DMS53 treated with DMSO at 0.1 percent for 48 hours (cell line): ENCODE results near the gene TTYH3.
"Not testable (repeated sequence)": the region's sequence is repeated elsewhere in the genome, so short reads cannot be mapped to it uniquely, and the experiment has no call there.

Source experiments
- DNase-seq: peaks from one replicate; lab custom pipeline; 2025; ENCODE audit not compliant: unreplicated experiment; lab: John Stamatoyannopoulos, UW

Gene TTYH3

DNA sequence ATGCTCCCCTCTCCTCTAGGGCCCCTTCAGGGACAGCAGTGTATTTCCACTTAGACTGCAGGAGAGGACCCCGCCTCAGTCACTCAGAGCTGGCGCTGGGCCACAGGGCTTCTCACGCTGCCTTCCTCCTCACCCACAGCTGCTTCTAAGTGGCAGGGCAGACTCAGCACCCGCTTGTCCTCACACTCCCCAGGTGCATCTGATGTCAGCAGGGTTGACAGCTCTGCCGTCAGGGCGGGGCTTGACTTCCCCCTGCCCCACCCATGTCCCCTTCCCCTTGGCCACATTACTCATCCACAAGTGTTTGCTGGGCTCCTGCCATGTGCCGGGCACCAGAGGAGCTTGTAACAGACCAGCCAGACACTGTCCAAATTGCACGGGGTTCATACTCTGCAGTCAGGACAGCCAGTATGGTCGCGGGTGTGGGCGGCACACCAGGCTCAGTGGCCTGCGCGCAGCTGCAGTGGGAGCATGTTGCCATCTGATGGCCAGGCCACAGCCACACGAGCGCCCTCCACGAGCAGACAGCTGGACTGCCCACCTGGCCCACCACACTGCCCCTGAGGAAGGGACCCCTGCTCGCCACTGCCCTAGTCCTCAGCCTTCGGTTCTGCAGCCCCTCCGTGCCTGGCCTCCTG is 29.3 kb upstream of the TTYH3 start:
- DNase-seq: no peak

DNA sequence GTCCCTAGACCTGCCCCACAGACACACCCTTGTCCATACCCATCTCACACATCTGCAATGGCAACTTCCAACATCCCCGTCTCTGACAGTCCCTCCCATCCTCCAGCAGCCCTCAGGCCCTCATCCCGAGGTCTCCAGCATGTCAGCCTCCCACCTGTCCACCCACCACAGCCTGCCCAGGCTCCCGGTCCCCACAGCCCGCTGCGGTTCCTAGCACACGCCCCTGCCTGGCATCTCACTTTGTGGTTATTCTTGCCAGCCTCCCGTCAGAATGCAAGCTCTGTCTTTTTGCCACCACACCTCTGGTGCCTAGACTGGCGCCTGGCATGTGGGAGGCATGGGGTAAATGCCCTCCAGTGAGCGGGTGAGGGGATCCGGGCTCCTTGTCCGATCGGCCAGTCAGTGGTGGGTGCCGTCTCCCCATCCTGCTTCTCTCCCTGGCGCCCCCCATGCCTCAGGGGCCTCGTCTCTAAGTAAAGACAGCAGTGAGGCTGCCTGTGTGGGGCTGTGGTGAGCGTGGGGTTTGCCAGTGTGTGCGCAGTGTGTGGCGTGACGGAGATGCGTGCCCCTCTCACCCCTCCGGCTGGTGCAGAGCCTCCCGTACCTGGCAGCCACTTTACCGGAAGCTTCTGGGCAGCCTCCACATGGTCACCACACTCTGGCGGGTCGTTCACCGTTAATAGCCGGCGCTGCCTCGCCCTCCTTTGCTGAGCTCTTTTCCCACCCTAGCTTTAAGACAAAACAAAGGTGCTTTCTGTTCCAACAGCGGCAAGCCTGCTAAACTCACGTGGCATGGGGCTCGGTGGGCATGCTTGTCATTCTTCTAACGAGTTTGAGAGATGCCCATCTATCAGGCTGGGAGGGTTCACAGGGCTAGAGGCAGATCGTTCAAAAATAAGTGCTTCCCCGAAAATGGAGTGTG is 28.5 kb upstream of the TTYH3 start:
- DNase-seq: no peak

DNA sequence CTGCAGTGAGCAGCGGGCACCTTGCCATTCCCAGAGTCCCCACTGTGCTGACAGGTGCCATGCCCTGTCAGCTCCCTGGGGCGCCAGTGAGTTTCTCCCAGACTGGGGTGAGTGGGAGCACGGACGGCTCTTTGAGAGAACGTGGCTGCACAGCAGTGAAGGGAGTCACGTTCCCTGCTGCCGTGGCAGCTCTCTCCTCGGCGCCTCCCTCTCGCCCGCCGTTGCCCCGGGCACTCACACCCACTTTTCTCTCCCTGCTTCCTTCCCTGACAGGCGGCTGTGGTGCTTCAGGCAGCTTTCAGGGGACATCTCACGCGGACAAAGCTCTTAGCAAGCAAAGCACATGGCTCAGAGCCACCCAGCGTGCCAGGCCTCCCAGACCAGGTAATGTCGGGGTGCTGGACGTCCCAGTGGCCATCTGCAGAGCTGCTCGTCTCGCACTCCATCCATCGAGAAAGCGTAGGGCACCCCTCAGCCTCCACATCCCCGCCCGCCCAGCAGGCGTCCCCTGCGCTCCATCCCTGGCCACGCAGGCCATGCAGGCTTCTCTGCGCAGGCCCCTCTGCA is 27.1 kb upstream of the TTYH3 start:
- no peak for DNase-seq

DNA sequence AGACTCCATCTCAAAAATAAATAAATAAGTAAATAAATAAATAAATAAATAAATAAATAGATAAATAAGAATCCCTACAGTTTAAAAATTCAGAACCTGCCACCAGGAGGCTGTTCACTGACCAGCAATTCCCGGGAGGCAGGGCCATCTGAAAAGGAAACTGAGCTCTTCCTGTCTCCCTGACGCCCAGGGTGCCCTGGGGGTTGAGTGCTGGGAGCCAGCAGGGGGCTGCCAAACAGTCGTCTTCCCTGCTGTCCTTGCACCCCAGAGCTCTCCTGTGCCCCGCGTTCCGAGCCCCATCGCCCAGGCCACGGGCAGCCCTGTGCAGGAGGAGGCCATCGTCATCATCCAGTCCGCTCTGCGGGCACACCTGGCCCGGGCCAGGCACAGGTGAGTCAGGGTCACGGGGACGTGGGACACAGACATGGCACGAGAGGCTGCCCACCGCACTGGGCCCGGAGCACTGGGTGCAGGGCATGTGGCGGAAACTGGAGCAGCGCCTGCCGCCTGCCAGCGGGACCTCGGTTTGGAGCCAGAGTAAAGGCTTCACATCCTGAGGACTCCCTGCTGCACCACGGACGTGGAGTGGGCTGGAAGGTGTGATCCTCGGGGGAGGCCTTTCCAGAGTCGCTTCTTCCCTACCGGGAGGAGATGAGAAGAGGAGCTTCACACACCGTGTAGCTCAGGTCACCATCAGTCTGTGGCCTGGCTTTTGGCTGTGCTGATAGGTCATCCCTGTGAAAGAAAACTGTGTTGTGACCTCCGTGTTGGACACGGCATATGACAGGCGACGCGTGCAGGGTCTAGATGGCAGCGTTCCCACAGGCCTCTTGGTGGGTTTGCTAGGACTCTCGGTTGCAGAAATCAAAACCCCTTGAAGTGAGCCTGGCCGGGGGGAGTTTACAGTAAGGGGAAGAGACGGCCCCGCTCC is 25.9 kb upstream of the TTYH3 start:
- no peak for DNase-seq

DNA sequence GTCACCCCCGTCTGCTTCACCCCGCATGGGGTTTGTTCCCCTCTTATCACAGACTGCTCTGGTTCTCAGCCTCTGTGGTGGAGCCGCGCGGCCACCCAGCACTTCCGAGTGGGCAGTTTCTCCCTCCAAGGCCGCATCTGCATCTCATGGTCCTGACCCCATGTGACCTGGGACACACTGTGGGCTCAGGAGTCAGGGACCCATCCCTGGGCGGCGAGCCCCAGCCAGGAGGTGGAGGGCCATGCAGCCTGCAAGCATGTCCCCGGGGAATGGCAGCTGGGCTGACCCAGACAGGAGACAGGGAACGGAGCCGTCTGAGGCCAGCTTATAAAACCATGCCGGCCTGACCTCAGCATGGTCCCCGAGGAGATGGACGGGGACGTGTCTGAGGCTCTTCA is 25.2 kb upstream of the TTYH3 start:
- DNase-seq: no peak

DNA sequence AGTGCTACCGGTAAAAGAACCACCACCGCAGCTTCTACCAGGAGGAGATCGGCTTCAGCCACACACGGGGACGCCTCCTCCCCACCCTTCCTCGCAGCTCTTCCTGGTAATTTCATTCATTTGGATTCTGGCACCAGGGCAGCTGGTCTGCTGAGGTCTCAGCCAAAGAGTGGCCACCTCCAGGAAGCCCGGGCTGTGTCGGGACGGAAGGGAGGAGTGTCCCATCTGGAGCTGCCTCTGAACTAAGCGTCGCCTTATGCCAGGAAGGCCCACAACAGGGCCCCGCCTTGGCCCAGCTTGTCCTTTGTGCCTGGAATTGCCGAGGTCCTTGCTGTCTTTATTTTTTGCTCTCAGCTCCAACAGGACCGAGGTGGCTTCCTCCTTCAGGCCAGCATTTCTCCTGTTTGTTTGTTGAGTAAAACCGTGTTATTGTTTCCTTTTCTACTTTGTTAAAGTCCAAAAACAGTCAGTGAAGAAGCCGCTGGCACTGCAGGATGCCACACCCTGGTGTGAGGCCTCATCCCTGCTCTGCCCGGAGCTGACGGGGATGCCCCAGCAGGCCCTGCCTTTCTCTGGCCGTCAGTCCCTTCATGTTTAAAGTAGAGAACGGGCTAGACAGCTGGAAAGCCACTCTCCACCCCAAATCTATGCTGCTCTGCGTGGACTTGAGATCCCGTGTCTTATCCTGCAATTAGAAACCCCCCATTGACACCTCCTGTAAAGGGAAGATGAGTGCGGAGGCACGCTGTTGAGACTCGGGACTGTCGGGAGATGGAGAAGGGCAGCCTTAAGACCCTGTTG is 24.5 kb upstream of the TTYH3 start:
- no peak for DNase-seq

DNA sequence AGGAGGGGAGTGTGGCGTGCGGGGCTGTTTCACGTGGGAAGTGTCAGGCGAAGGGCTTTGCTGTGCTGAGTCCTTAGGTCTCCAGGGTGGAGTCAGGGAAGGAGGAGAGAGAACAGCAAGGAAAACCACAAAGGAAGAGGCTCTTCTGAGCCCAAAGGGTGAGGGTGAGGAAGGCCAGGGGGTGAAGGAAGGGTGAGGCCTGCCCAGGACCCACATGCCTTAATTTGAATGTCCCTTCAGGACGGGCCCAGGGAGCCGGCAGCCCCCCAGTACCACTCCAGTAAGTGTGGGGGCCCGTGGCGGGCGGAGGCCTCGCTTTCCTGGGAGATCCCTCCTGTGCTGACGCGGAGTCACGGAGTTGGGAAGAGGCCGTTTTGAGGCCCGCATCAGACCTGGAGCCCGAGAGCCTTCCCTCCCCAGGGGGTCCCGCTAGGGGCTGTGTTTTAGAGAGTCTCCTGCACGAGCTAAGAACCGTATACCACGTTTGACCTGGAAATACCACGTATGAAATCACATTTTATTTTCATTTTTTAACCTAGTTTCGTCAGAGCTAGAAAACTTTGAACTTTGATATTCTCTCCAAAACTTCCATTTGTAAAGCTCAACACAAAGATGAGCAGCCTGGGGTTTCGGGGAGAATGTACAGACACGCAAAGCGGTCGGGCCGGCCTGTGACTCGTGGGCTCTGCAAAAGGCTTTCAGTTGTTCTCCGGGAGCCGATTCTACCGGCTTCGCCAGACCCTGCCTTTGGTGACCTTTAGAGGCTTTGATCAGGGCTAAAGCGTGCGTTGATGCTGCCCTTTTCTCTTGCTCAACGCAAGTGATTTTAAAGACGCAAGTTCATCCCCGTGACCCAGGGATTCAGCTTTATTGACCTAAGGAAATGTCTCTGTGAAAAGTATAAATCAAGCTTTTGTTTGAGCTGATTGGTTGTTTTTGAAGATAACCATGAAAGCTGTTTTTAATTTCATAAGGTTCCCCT is 23.6 kb upstream of the TTYH3 start:
- DNase-seq: no peak

DNA sequence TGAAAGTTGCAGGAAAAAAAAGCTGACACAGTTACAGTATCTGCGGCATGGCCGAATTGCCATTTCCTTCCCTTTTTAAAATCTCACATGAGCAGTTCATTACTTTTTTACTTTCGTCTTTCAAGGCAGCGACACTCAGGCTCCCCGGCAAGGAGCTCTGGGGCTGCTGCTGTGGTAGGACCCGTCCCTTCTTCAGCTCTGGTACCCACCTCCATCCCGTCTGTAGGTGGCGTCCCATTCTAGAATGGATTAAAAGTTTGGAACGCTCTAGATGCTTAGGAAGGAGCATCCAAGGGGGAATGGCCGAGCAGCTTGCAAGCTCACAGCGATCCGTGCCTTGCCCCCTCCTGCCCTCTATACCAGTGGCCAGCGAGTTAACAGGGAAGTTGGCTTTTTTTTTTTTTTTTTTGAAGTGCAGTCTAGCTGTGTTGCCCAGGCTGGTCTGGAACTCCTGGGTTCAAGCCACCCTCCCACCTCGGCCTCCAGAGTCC is 22.8 kb upstream of the TTYH3 start:
- DNase-seq: no peak

DNA sequence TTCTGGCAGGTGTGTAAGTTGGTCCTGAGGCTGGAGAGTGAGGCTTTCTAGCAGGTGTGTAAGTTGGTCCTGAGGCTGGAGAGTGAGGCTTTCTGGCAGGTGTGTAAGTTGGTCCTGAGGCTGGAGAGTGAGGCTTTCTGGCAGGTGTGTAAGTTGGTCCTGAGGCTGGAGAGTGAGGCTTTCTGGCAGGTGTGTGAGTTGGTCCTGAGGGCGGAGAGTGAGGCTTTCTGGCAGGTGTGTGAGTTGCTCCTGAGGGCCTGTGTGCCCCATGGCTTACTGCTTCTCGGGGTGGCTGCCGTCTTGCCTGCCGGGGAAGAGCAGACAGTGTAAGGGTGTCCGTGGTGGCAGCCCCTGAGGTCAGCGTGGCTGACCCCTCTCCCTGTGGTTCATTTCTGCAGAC is 22.1 kb upstream of the TTYH3 start:
- DNase-seq: not testable (repeated sequence)

DNA sequence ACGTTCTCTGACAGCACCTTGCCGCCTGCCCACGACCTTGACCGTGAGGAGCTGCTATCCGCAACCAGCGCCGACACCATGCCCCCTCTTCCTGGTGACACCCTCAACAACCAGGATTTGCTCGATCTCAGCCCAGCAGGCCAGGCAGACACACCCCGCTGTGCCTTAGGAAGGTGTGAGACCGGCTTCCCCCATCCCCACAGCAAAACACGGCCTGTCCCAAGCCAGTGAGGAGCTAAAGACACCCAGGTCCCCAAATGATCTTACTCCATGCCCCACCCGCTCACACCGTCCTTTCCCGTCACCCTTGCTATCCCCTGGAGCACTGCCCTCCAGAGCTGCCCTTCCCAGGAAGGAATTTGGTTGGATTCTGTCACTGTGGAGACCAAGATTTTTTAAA is 21.3 kb upstream of the TTYH3 start:
- no peak for DNase-seq

DNA sequence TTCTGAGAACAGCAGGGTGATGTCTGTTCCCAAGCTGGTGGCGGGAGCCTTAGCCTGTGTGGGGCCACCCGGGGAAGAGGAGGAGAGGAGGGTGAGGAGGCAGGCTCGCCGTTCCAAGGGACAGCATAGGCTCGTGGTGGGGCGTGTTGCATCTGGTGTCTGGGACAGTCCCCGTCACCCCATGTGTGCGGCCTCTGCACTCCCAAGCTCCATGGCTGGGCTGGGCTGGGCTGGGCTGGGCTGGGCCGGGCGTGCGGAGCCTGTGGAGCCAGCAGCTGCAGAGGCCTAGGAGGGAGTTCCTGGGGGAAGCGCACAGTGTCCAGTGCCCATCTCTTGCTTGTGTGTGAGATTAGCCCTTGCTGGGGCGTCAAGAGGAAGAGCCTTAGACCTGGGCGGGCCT is 20.9 kb upstream of the TTYH3 start:
- DNase-seq: no peak

DNA sequence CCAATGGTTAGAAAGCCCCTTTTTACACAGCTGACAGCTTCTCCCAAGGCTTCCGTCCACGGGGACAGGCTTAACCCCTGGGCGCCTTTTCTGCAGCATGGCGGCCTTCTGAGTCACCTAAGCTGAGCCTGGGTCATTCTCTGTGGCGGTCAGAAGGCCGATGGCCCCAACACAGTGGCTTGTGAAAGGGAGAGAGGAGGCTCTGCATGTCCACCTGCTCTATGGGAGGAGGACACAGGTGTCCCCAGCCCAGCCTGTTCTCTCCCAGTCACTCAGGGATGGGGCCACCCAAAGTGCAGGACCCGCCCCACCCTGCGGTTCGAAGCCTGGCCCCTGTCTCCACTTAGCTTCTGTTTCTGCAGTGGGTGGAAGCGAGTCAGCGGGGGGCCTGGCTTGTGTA is 20.4 kb upstream of the TTYH3 start:
- no peak for DNase-seq

DNA sequence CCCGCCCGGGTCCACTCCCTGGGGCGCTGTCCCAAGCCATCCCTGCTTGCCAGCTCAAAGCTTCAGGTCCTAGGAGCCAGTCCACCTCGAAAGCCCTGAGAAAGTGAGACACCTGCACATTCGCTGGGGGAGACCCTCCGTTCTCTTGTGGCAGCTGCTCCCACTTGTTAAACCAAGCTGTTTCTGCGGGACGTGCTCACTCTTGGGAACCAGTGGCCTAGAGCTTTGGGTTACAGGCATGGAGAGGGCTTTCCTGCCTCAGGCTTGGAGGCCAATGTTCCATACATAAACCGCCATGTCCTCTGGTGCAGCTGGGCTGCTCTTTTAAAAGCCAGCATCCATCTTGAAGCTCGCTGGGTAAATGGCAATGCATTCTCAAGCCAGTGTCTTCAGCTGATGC is 19.9 kb upstream of the TTYH3 start:
- no peak for DNase-seq

DNA sequence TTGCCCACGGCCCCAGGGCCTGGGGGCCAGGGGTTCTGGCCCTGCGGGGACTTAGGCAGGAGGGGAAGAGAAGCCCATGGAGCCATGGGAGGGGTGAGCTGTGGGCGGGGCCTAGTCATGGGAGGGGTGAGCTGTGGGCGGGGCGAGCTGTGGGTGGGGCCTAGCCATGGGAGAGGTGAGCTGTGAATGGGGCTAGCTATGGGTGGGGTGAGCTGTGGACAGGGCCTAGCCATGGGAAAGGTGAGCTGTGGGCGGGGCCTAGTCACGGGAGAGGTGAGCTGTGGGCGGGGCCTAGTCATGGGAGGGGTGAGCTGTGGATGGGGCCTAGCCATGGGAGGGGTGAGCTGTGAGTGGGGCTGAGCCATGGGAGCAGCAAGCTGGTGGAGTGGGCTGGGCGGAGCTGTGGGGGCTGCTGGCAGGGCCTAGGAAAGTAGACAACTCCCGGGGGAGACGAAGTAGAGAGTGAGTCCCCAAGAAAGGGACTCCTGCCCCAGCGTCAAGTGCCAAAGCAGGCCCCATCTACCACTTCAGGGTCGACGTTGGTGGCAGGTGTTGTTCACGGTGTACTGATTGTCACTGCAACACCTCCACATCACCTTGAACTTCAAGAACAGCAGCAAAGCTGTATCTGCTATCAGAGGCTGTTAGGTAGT is 19.2 kb upstream of the TTYH3 start:
- DNase-seq: no peak

DNA sequence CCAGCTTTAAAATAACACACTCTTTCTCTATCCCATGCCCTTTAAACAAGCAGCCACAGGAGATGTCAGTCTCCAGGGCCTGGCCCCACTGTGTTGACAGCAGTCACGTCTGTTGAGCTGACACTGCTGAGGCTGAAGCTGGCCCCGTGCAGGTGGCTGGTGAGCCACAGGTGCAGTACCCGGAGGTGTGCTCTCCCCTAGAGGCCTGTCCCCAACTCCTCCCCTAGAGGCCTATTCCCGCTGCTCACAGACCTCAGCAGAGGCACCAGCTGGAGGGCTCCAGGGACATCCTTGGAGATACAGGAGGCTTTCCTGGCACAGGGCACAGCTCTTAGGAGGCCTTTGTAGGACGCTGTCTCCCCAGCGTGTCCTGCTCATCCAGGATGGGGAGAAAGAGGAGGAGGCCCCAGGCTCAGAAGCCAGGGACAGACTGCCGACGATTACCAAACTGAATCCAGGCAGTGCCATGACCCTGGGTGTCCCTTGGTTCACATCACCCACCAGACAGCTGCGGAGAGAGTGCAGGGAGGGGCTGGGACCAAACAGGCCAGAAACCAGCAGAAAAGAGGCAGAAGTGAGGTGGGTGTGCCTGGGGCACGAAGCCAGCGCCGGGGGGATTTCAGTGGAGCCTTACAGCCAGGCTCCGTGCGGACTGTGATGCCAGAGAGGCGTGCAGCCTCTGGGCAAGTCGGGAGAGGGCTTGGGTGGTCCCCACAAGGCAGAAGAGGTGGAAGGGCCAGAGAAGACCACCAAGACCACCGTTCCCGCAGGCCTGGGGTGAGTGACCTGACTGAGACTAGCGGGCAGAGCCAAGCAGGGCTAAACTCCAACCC is 18.5 kb upstream of the TTYH3 start:
- DNase-seq: no peak

DNA sequence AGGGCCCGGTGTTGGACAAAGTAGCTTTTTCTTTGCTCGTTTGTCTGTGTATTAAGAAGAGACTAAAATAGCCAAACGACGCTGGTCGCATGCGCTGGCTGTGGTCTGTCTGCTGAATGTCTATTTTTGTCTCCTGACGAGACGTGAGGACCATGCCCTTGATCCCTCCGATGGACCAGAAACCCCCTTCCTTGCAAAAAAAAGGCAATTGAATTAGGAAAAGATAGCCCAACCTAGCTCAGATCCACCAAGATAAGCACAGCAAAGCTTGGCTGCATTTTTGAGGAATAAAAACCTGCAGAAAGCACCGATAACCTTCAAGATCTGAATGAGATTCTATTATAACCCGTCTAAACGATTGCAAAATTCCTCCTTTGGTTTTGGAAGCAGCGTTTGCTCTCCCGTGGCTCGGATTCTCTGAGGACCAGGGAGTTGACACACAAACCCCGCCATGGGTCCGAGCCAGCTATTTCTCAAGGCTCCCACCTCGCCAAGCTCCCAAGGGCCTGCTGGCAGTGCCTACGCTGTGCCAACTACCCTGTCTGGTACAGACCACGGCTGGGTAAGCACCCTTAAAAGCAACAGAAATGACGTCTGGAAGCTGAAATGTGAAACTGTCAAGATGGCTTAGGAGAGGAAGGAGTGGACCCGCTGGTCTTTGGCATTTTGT is 17.7 kb upstream of the TTYH3 start:
- DNase-seq: no peak
